ENCODE data around the gene CRIP1.

DNA sequence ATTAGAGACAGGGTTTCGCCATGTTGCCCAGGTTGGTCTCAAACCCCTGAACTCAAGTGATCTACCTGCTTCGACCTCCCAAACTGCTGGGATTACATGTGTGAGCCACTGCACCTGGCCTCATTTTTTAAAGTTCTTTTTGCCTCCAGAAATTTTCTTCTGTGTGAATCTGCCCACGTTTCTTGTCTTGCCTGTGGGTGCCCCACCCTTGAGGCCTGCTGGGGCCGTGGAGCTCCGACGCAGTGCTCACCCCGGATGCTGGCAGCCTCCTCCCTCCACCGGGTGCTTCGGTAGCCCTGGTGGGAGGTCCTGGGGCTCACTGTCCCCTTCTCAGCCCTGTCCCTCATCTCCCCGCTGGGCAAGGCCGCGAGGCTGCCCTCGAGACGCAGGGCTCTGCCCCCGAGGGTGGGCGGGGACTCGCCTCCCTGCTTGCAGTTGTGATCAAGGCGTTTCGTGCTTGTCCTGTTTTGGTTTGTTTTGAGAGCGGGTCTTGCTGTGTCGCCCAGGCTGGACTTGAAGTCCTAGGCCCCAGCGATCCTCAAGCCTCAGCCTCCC lies 31.5 kb upstream of the CRIP1 start:
- TF ChIP-seq, protein P1, sequence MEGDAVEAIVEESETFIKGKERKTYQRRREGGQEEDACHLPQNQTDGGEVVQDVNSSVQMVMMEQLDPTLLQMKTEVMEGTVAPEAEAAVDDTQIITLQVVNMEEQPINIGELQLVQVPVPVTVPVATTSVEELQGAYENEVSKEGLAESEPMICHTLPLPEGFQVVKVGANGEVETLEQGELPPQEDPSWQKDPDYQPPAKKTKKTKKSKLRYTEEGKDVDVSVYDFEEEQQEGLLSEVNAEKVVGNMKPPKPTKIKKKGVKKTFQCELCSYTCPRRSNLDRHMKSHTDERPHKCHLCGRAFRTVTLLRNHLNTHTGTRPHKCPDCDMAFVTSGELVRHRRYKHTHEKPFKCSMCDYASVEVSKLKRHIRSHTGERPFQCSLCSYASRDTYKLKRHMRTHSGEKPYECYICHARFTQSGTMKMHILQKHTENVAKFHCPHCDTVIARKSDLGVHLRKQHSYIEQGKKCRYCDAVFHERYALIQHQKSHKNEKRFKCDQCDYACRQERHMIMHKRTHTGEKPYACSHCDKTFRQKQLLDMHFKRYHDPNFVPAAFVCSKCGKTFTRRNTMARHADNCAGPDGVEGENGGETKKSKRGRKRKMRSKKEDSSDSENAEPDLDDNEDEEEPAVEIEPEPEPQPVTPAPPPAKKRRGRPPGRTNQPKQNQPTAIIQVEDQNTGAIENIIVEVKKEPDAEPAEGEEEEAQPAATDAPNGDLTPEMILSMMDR (IDR thresholded peaks at IDR 0.05) = no peak
- TF ChIP-seq POLR2A (IDR thresholded peaks at IDR 0.05) = no peak
- no peak for TF ChIP-seq POLR2AphosphoS5 (IDR thresholded peaks at IDR 0.05)

Data from stomach (tissue), 4 donors.